Thoracic aorta (tissue), 2 donors: ENCODE measurements around the gene JAG2. TPM values are rescaled to one million over a fixed set of nuclear protein-coding genes. Genes with fewer than 3 reads are reported as not detected.

Experiments used
- ATAC-seq: fragments of 150-250 bp; one replicate; pipeline ENCODE4 v1.8.0; 2017; ENCODE audit warnings: low read depth; ENCODE audit not compliant: insufficient number of reproducible peaks, low FRiP score
- DNase-seq: peaks from one replicate; pipeline ENCODE4 v3.0.0-alpha.2; 2020; ENCODE audit warnings: low spot score
- H3K27ac ChIP-seq, 2 donors: fragments of 200-600 bp; sonication (generic); 1 replicate in 1 of 2; 2 replicates in 1 of 2; pipeline ENCODE4 v1.5.1; 2016; ENCODE audit warnings: mild to moderate bottlenecking in 2 of 2, moderate library complexity in 2 of 2
- H3K27me3 ChIP-seq: fragments of 200-600 bp; sonication (generic); replicated peaks from 2 replicates; pipeline ENCODE4 v1.6.0; 2016; ENCODE audit warnings: mild to moderate bottlenecking; ENCODE audit not compliant: insufficient read depth
- H3K36me3 ChIP-seq: fragments of 200-600 bp; sonication (generic); one replicate; pipeline ENCODE4 v1.5.1; 2016
- H3K4me1 ChIP-seq, 2 donors: fragments of 200-600 bp; sonication (generic); 1 replicate in 1 of 2; 2 replicates in 1 of 2; pipeline versions ENCODE4 v1.5.1 to v1.6.0; 2016; ENCODE audit warnings: low read depth in 2 of 2, mild to moderate bottlenecking in 1 of 2; ENCODE audit not compliant: control insufficient read depth in 1 of 2
- H3K4me3 ChIP-seq: fragments of 200-600 bp; sonication (generic); 2 replicates; pipeline ENCODE4 v1.5.1; 2016; ENCODE audit warnings: mild to moderate bottlenecking
- H3K9me3 ChIP-seq: fragments of 200-600 bp; sonication (generic); 2 replicates; pipeline ENCODE4 v1.5.1; 2016
- CTCF ChIP-seq: fragments of 200-600 bp; sonication (generic); IDR thresholded peaks from one replicate; pipeline ENCODE4 v1.5.1; 2019; ENCODE audit warnings: antibody characterized with exemption
- total RNA-seq, 2 donors: library from RNA; depleted of rRNA; stranded (reverse); fragments of >200 nt; gene quantifications; one replicate each; pipeline versions ENCODE4 v1.1.0 to v1.2.3, GENCODE V29; 2016

JAG2 gene
- total RNA-seq, 2 donors from 2014 or later: 8.8 to 12.0 TPM

- Histone ChIP-seq H3K36me3 (no peaks in the 10 kb centered on the region), H3K4me3 (peak overlapping the region; percentile 98), H3K9me3 (no peaks in the 10 kb centered on the region), H3K27ac (peak overlapping the region; percentile 81 to 98), H3K4me1 (peaks cover 28 to 46% of the 10 kb centered on the region in 2 donors), H3K27me3 (no peaks in the 10 kb centered on the region)
- ATAC-seq (no peak), DNase-seq (no peak)
- TF ChIP-seq CTCF: no peak
These were observed 75.0 kb downstream of the JAG2 start for GRCh38 chr14:105093431-105094192.

GRCh38 chr14:105093038-105093430 is 75.5 kb downstream of the JAG2 start:
- Histone ChIP-seq H3K4me1 (peaks cover 33 to 52% of the 10 kb centered on the region in 2 donors), H3K9me3 (no peaks in the 10 kb centered on the region), H3K4me3 (peak overlapping the region; percentile 98), H3K27me3 (no peaks in the 10 kb centered on the region), H3K36me3 (no peaks in the 10 kb centered on the region), H3K27ac (peak overlapping the region; percentile 81 to 96)
- DNase-seq (no peak), ATAC-seq (peak; percentile 40)
- TF ChIP-seq CTCF: no peak

GRCh38 chr14:105092171-105093037 is 76.2 kb downstream of the JAG2 start:
- ATAC-seq (no peak), DNase-seq (no peak)
- peak overlapping the region; percentile 98 for H3K4me3 ChIP-seq
- H3K9me3 ChIP-seq: no peaks in the 10 kb centered on the region
- no peak for TF ChIP-seq CTCF
- H3K4me1 ChIP-seq: peaks cover 35 to 56% of the 10 kb centered on the region in 2 donors
- peak overlapping the region; percentile 81 to 96 for H3K27ac ChIP-seq
- H3K27me3 ChIP-seq: no peaks in the 10 kb centered on the region
- H3K36me3 ChIP-seq: no peaks in the 10 kb centered on the region

GRCh38 chr14:105091517-105092170 is 76.9 kb downstream of the JAG2 start:
- H3K9me3 ChIP-seq: no peaks in the 10 kb centered on the region
- H3K27me3 ChIP-seq: no peaks in the 10 kb centered on the region
- peak overlapping the region; percentile 98 for H3K4me3 ChIP-seq
- peaks cover 35 to 63% of the 10 kb centered on the region in 2 donors for H3K4me1 ChIP-seq
- no peak for TF ChIP-seq CTCF
- peak overlapping the region; percentile 81 to 96 for H3K27ac ChIP-seq
- peak; percentile 70 for DNase-seq
- ATAC-seq: peak; percentile 26
- no peaks in the 10 kb centered on the region for H3K36me3 ChIP-seq

- H3K4me1 ChIP-seq: peaks cover 35 to 68% of the 10 kb centered on the region in 2 donors
- no peak for ATAC-seq
- no peaks in the 10 kb centered on the region for H3K36me3 ChIP-seq
- TF ChIP-seq CTCF: no peak
- H3K4me3 ChIP-seq: peak overlapping the region; percentile 98
- H3K27me3 ChIP-seq: no peaks in the 10 kb centered on the region
- H3K9me3 ChIP-seq: no peaks in the 10 kb centered on the region
- H3K27ac ChIP-seq: peak overlapping the region; percentile 15 to 96
- no peak for DNase-seq
These were observed 77.5 kb downstream of the JAG2 start for GRCh38 chr14:105091054-105091516.
